ENCODE results near the gene MYPOP. TPM values are rescaled to one million over a fixed set of nuclear protein-coding genes. Genes with fewer than 3 reads are reported as not detected.

MYPOP gene
- total RNA-seq, 1 experiment from 2014 or later = 5.5 TPM

DNA sequence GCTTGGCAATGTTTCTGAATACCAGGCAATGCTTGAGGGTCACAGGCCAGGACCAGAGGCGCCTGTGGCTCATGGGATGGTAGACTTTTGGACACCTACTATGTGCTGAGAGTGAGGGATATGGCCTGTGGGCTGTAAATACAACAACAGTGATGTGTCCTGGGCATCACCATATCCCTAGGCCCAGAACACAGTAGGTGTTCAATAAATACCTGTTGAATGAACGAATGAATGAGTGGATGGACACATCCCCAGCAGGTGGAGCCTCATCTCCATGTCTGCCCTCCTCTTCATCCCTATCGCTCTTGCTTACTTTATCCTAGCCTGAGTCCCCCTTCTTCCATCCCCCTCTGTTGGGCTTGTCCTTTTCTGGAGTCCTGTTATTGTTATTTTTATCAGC, 28.6 kb upstream of the MYPOP start:
- ChIA-PET POLR2A (no interaction called here), CTCF (no interaction called here)
- H3K4me3 Mint-ChIP-seq (ENCODE audit: unreplicated experiment) = no peak overlapping the region
- no peak overlapping the region for H3K27ac Mint-ChIP-seq (ENCODE audit: low read depth, unreplicated experiment)
- no peak for DNase-seq (ENCODE audit: unreplicated experiment)
- BruUV-seq (replicated peaks) = no TSS peak
- TF ChIP-seq, protein P1, sequence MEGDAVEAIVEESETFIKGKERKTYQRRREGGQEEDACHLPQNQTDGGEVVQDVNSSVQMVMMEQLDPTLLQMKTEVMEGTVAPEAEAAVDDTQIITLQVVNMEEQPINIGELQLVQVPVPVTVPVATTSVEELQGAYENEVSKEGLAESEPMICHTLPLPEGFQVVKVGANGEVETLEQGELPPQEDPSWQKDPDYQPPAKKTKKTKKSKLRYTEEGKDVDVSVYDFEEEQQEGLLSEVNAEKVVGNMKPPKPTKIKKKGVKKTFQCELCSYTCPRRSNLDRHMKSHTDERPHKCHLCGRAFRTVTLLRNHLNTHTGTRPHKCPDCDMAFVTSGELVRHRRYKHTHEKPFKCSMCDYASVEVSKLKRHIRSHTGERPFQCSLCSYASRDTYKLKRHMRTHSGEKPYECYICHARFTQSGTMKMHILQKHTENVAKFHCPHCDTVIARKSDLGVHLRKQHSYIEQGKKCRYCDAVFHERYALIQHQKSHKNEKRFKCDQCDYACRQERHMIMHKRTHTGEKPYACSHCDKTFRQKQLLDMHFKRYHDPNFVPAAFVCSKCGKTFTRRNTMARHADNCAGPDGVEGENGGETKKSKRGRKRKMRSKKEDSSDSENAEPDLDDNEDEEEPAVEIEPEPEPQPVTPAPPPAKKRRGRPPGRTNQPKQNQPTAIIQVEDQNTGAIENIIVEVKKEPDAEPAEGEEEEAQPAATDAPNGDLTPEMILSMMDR (IDR thresholded peaks at IDR 0.05; ENCODE audit: unreplicated experiment) = no peak
- H3K9me3 Mint-ChIP-seq (ENCODE audit: unreplicated experiment) = no peaks in the 10 kb centered on the region
- no peaks in the 10 kb centered on the region for H3K36me3 Mint-ChIP-seq (ENCODE audit: insufficient read depth, unreplicated experiment)
- H3K27me3 Mint-ChIP-seq (ENCODE audit: insufficient read depth, unreplicated experiment) = peaks cover 22% of the 10 kb centered on the region
- intact Hi-C loops (cut with micrococcal nuclease) = no loop called here
- H3K4me1 Mint-ChIP-seq (ENCODE audit: insufficient read depth, unreplicated experiment) = peaks cover 17% of the 10 kb centered on the region

DNA sequence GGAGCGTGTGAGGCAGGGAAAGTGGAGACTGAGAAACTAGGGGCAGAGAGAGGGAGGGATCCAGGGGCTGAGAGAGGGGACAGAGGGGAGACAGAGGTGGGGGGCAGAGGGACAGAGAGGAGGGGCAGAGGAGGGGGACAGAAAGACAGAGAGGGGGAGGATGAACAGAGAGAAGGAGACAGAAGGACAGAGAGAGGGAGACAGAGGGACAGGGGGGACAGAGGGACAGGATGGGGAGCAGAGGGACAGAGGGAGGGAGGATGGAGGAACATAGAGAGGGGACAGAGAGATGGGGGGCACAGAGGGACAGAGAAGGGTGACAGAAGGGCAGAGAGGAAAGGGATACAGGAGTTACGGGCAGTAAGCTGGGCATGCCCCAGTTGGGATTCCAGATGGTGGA, 26.8 kb upstream of the MYPOP start:
- BruUV-seq (replicated peaks) = no TSS peak
- H3K9me3 Mint-ChIP-seq (ENCODE audit: unreplicated experiment) = no peaks in the 10 kb centered on the region
- DNase-seq (ENCODE audit: unreplicated experiment) = no peak
- peaks cover 11% of the 10 kb centered on the region for H3K27me3 Mint-ChIP-seq (ENCODE audit: insufficient read depth, unreplicated experiment)
- peaks cover 17% of the 10 kb centered on the region for H3K4me1 Mint-ChIP-seq (ENCODE audit: insufficient read depth, unreplicated experiment)
- H3K4me3 Mint-ChIP-seq (ENCODE audit: unreplicated experiment) = no peak overlapping the region
- intact Hi-C loops (cut with micrococcal nuclease) = no loop called here
- TF ChIP-seq, protein P1 (IDR thresholded peaks at IDR 0.05; ENCODE audit: unreplicated experiment) = no peak
- no peak overlapping the region for H3K27ac Mint-ChIP-seq (ENCODE audit: low read depth, unreplicated experiment)
- ChIA-PET POLR2A (no interaction called here), CTCF (no interaction called here)
- H3K36me3 Mint-ChIP-seq (ENCODE audit: insufficient read depth, unreplicated experiment) = no peaks in the 10 kb centered on the region

- peaks cover 17% of the 10 kb centered on the region for H3K4me1 Mint-ChIP-seq (ENCODE audit: insufficient read depth, unreplicated experiment)
- CTCF ChIA-PET = interaction anchor here (0.7 to 0.9 kb wide), 2 partner anchors 74 to 83 kb away, joined by 3 to 4 read pairs; no protein-coding TSS in a partner anchor
- peak; percentile 96 for DNase-seq (ENCODE audit: unreplicated experiment)
- no peak overlapping the region for H3K27ac Mint-ChIP-seq (ENCODE audit: low read depth, unreplicated experiment)
- peak overlapping the region; percentile 32 for H3K4me3 Mint-ChIP-seq (ENCODE audit: unreplicated experiment)
- no peaks in the 10 kb centered on the region for H3K36me3 Mint-ChIP-seq (ENCODE audit: insufficient read depth, unreplicated experiment)
- H3K27me3 Mint-ChIP-seq (ENCODE audit: insufficient read depth, unreplicated experiment) = peaks cover 11% of the 10 kb centered on the region
- no TSS peak for BruUV-seq (replicated peaks)
- no peaks in the 10 kb centered on the region for H3K9me3 Mint-ChIP-seq (ENCODE audit: unreplicated experiment)
- intact Hi-C loops (cut with micrococcal nuclease) = no loop called here
- TF ChIP-seq, protein P1 (IDR thresholded peaks at IDR 0.05; ENCODE audit: unreplicated experiment) = no peak
- POLR2A ChIA-PET = interaction anchor here (0.6 to 1.4 kb wide), 4 partner anchors 9 to 58 kb away, joined by 3 to 5 read pairs (median 4); partner anchors contain the start of gene MYPOP
Measured at GRCh38 chr19:45927565-45928261, 25.3 kb upstream of the MYPOP start.

DNA sequence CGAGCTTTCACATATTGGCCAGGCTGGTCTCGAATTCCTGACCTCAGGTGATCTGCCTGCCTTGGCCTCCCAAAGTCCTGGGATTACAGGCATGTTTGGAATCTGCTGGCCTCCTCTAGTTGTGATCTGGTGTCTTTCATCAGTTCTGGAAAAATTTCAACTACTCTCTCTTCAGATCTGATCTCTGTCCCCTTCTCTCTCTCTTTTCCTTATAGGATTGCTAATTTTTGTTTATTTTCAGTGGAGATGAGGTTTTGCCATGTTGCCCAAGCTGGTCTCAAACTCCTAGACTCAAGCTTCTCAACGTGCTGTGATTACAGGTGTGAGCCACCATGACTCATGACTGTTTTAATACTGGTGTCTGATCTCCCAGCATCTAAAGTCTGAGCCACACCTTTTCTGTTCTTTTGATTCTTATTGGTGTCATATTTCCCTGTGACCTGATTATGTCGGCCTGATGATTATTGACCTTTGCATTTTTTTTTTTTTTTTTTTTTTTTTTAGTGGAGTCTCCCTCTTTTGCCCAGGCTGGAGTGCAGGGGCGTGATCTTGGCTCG, 22.6 kb upstream of the MYPOP start:
- no TSS peak for BruUV-seq (replicated peaks)
- no peaks in the 10 kb centered on the region for H3K9me3 Mint-ChIP-seq (ENCODE audit: unreplicated experiment)
- CTCF ChIA-PET = no interaction called here
- H3K36me3 Mint-ChIP-seq (ENCODE audit: insufficient read depth, unreplicated experiment) = no peaks in the 10 kb centered on the region
- no peak overlapping the region for H3K4me3 Mint-ChIP-seq (ENCODE audit: unreplicated experiment)
- POLR2A ChIA-PET = interaction anchor here (0.7 kb wide), 1 partner anchor 70 kb away, joined by 4 read pairs; the partner anchor contains the start of gene CCDC61
- peaks cover 7% of the 10 kb centered on the region for H3K27me3 Mint-ChIP-seq (ENCODE audit: insufficient read depth, unreplicated experiment)
- peaks cover 17% of the 10 kb centered on the region for H3K4me1 Mint-ChIP-seq (ENCODE audit: insufficient read depth, unreplicated experiment)
- H3K27ac Mint-ChIP-seq (ENCODE audit: low read depth, unreplicated experiment) = no peak overlapping the region
- no peak for DNase-seq (ENCODE audit: unreplicated experiment)
- intact Hi-C loops (cut with micrococcal nuclease) = no loop called here
- TF ChIP-seq, protein P1 (IDR thresholded peaks at IDR 0.05; ENCODE audit: unreplicated experiment) = no peak
